H9 (cell line): ENCODE results near the gene TMCC1. TPM values are rescaled to one million over a fixed set of nuclear protein-coding genes. Genes with fewer than 3 reads are reported as not detected.

ENCODE experiments used
- DNase-seq: peaks from one replicate; pipeline ENCODE4 v3.0.0-alpha.2; 2017
- H2AFZ ChIP-seq: one replicate; pipeline ENCODE4 v1.6.1; 2013; ENCODE audit warnings: mild to moderate bottlenecking, low read length, control low read depth, moderate library complexity
- H2AK5ac ChIP-seq: 2 replicates; pipeline ENCODE4 v1.6.1; 2013; ENCODE audit warnings: low read length, control low read depth, mixed read lengths; ENCODE audit not compliant: insufficient read length
- H2BK120ac ChIP-seq: one replicate; pipeline ENCODE4 v1.6.1; 2013; ENCODE audit warnings: low read depth, mild to moderate bottlenecking, low read length, control low read depth, inconsistent platforms; ENCODE audit not compliant: poor library complexity, severe bottlenecking
- H2BK12ac ChIP-seq: 2 replicates; pipeline ENCODE4 v1.6.1; 2013; ENCODE audit warnings: low read length, control low read depth, mixed read lengths, low read depth; ENCODE audit not compliant: insufficient read length
- H2BK15ac ChIP-seq: 2 replicates; pipeline ENCODE4 v1.6.1; 2013; ENCODE audit warnings: low read depth, low read length, control low read depth
- H2BK20ac ChIP-seq: one replicate; pipeline ENCODE4 v1.6.1; 2013; ENCODE audit warnings: low read depth, mild to moderate bottlenecking, low read length, control low read depth, inconsistent platforms; ENCODE audit not compliant: poor library complexity, severe bottlenecking
- H2BK5ac ChIP-seq: 2 replicates; pipeline ENCODE4 v1.6.1; 2013; ENCODE audit warnings: low read length, control low read depth, mixed read lengths; ENCODE audit not compliant: insufficient read length
- H3K14ac ChIP-seq: 2 replicates; pipeline ENCODE4 v1.6.1; 2013; ENCODE audit warnings: low read length, control low read depth; ENCODE audit not compliant: insufficient read depth
- H3K18ac ChIP-seq: 2 replicates; pipeline ENCODE4 v1.6.1; 2013; ENCODE audit warnings: low read depth, mild to moderate bottlenecking, mixed read lengths, low read length, control low read depth; ENCODE audit not compliant: insufficient read length
- H3K23ac ChIP-seq: 2 replicates; pipeline ENCODE4 v1.6.1; 2013; ENCODE audit warnings: low read length, control low read depth, mixed read lengths, low read depth; ENCODE audit not compliant: insufficient read length
- H3K23me2 ChIP-seq: 2 replicates; pipeline ENCODE4 v1.6.1; 2013; ENCODE audit warnings: low read depth, mild to moderate bottlenecking, mixed read lengths, low read length, control low read depth; ENCODE audit not compliant: insufficient read length, poor library complexity, severe bottlenecking
- H3K27ac ChIP-seq: 2 replicates; pipeline ENCODE4 v1.5.1; 2013; ENCODE audit warnings: low read length, control low read depth, mixed read lengths, low read depth; ENCODE audit not compliant: insufficient read length
- H3K27me3 ChIP-seq: 2 replicates; pipeline ENCODE4 v1.6.1; 2013; ENCODE audit warnings: low read length, control low read depth, inconsistent platforms; ENCODE audit not compliant: insufficient read depth
- H3K4ac ChIP-seq: 2 replicates; pipeline ENCODE4 v1.6.1; 2013; ENCODE audit warnings: low read depth, mild to moderate bottlenecking, control low read depth, inconsistent platforms, low read length, moderate library complexity
- H3K4me1 ChIP-seq: 2 replicates; pipeline ENCODE4 v1.6.1; 2013; ENCODE audit warnings: low read length, control low read depth, inconsistent platforms; ENCODE audit not compliant: insufficient read depth
- H3K4me2 ChIP-seq: 2 replicates; pipeline ENCODE4 v1.6.1; 2013; ENCODE audit warnings: low read length, control low read depth, mixed read lengths; ENCODE audit not compliant: insufficient read length, insufficient read depth
- H3K56ac ChIP-seq: 2 replicates; pipeline ENCODE4 v1.6.1; 2013; ENCODE audit warnings: low read depth, mild to moderate bottlenecking, mixed read lengths, low read length, control low read depth; ENCODE audit not compliant: insufficient read length
- H3K79me1 ChIP-seq: 2 replicates; pipeline ENCODE4 v1.6.1; 2013; ENCODE audit warnings: low read depth, mild to moderate bottlenecking, moderate library complexity, low read length, control low read depth, inconsistent platforms; ENCODE audit not compliant: insufficient read depth, poor library complexity, severe bottlenecking
- H3K79me2 ChIP-seq: 2 replicates; pipeline ENCODE4 v1.6.1; 2013; ENCODE audit warnings: low read length, control low read depth, inconsistent platforms; ENCODE audit not compliant: insufficient read depth
- H3K9ac ChIP-seq: 2 replicates; pipeline ENCODE4 v1.6.1; 2013; ENCODE audit warnings: low read length, control low read depth, mixed read lengths; ENCODE audit not compliant: insufficient read length; ENCODE audit errors: extremely low read depth
- H3K9me3 ChIP-seq: one replicate; pipeline ENCODE4 v1.6.1; 2013; ENCODE audit warnings: low read depth, low read length, inconsistent platforms; ENCODE audit not compliant: control insufficient read depth
- H3T11ph ChIP-seq: one replicate; pipeline ENCODE4 v1.6.1; 2013; ENCODE audit warnings: mild to moderate bottlenecking, low read length, control low read depth, inconsistent platforms
- H4K20me1 ChIP-seq: one replicate; pipeline ENCODE4 v1.6.1; 2013; ENCODE audit not compliant: control insufficient read depth, insufficient read length, insufficient read depth
- H4K5ac ChIP-seq: 2 replicates; pipeline ENCODE4 v1.6.1; 2013; ENCODE audit warnings: low read depth, mild to moderate bottlenecking, mixed read lengths, low read length, control low read depth; ENCODE audit not compliant: insufficient read length
- H4K8ac ChIP-seq: replicated peaks from 2 replicates; pipeline ENCODE4 v1.6.1; 2013; ENCODE audit warnings: low read length, control low read depth, mixed read lengths, low read depth; ENCODE audit not compliant: insufficient read length
- H4K91ac ChIP-seq: 2 replicates; pipeline ENCODE4 v1.6.1; 2013; ENCODE audit warnings: low read depth, mild to moderate bottlenecking, moderate library complexity, mixed read lengths, low read length, control low read depth; ENCODE audit not compliant: insufficient read length
- H3K27ac Mint-ChIP-seq, 3 experiments: 2 replicates in 2 of 3; 3 replicates in 1 of 3; pipeline ENCODE4 v1.8.0; 2020 to 2021; ENCODE audit warnings: mixed read lengths in 3 of 3, mild to moderate bottlenecking in 1 of 3, moderate library complexity in 1 of 3
- H3K27me3 Mint-ChIP-seq: 2 replicates; pipeline ENCODE4 v1.8.0; 2021; ENCODE audit warnings: low read depth, mild to moderate bottlenecking, moderate library complexity, mixed read lengths
- H3K36me3 Mint-ChIP-seq, 3 experiments: 2 replicates in 2 of 3; 3 replicates in 1 of 3; pipeline ENCODE4 v1.8.0; 2020 to 2021; ENCODE audit warnings: low read depth in 3 of 3, mixed read lengths in 3 of 3; ENCODE audit not compliant: insufficient read depth in 1 of 3
- H3K4me1 Mint-ChIP-seq, 2 experiments: 2 replicates each; pipeline ENCODE4 v1.8.0; 2020; ENCODE audit warnings: mixed read lengths in 2 of 2
- H3K4me3 Mint-ChIP-seq, 2 experiments: 2 replicates in 1 of 2; 3 replicates in 1 of 2; pipeline ENCODE4 v1.8.0; 2020 to 2021; ENCODE audit warnings: mild to moderate bottlenecking in 2 of 2, mixed read lengths in 2 of 2, moderate library complexity in 1 of 2
- H3K9me3 Mint-ChIP-seq, 2 experiments: 2 replicates in 1 of 2; 3 replicates in 1 of 2; pipeline ENCODE4 v1.8.0; 2020; ENCODE audit warnings: mild to moderate bottlenecking in 2 of 2, mixed read lengths in 2 of 2, moderate library complexity in 1 of 2
- WGBS: extraction: QIAGEN DNeasy Blood & Tissue Kit; methylation state at CpG from one replicate; pipeline ENCODE4 v1.1.7; 2013; ENCODE audit warnings: missing lambda C conversion rate, low lambda C conversion rate, mixed read lengths; ENCODE audit not compliant: insufficient read length; ENCODE audit errors: extremely low coverage; 5-methylcytosine and 5-hydroxymethylcytosine counted together
- total RNA-seq: library from RNA; stranded (reverse); gene quantifications from 2 replicates; pipeline ENCODE4 v1.2.1, GENCODE V29; 2021
- TF ChIP-seq, protein P1 (sequence below): fragments of 200-600 bp; sonication (generic); conservative IDR thresholded peaks from 3 replicates; pipeline ENCODE4 v1.8.0; 2021; ENCODE audit warnings: antibody characterized with exemption, mild to moderate bottlenecking

The TMCC1 gene
- total RNA-seq, 1 experiment from 2014 or later = 24.4 TPM

DNA sequence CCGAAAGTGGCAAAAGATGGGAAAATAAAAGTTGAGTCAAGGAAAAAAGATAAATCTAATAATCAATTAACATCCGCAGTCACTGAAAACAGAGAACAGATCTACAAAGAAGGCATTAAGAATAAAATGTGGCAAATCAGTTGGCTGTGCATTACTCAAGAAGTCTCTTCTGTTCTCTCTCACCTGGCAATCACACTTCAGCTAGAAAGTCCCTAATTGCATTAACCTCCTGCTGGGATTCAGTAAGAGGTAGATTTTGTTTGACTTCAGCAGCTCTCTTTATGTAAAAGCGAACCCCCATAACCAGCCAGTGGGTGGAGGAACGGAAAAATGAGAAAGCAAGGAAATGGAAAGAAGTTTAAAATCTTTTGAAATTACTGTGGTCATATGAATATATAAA is 192.3 kb downstream of the TMCC1 start:
- Histone ChIP-seq H3K27ac (no peak overlapping the region), H3K4me1 (no peaks in the 10 kb centered on the region; the same call in 1 of the 2 replicates), H3K18ac (no peak overlapping the region), H3T11ph (no peak overlapping the region), H3K79me2 (no peaks in the 10 kb centered on the region), H3K27me3 (no peaks in the 10 kb centered on the region), H2BK5ac (no peak overlapping the region), H3K4me2 (no peak overlapping the region), H3K9me3 (peaks cover 8% of the 10 kb centered on the region), H2BK15ac (no peak overlapping the region), H3K9ac (no peak overlapping the region), H4K5ac (no peak overlapping the region), H2BK120ac (no peak overlapping the region), H2AK5ac (no peak overlapping the region), H4K20me1 (no peaks in the 10 kb centered on the region), H3K23ac (no peak overlapping the region), H2AFZ (no peak overlapping the region), H3K4ac (no peak overlapping the region), H4K91ac (no peak overlapping the region), H3K79me1 (no peaks in the 10 kb centered on the region), H3K14ac (no peak overlapping the region), H3K23me2 (no peaks in the 10 kb centered on the region), H2BK12ac (no peak overlapping the region), H3K56ac (no peak overlapping the region), H2BK20ac (no peak overlapping the region), H4K8ac (no peak overlapping the region)
- Mint-ChIP-seq H3K36me3 (peaks cover 20 to 21% (median 21%) of the 10 kb centered on the region in 3 experiments), H3K9me3 (peaks cover 20 to 21% of the 10 kb centered on the region in 2 experiments), H3K27me3 (no peaks in the 10 kb centered on the region), H3K27ac (peak overlapping the region in 1 of 3 experiments; percentile 79; a peak in 3 of 7 replicates), H3K4me1 (peaks cover 25 to 40% of the 10 kb centered on the region in 2 experiments), H3K4me3 (no peak overlapping the region; a peak in 1 of 5 replicates)
- TF ChIP-seq, protein P1, sequence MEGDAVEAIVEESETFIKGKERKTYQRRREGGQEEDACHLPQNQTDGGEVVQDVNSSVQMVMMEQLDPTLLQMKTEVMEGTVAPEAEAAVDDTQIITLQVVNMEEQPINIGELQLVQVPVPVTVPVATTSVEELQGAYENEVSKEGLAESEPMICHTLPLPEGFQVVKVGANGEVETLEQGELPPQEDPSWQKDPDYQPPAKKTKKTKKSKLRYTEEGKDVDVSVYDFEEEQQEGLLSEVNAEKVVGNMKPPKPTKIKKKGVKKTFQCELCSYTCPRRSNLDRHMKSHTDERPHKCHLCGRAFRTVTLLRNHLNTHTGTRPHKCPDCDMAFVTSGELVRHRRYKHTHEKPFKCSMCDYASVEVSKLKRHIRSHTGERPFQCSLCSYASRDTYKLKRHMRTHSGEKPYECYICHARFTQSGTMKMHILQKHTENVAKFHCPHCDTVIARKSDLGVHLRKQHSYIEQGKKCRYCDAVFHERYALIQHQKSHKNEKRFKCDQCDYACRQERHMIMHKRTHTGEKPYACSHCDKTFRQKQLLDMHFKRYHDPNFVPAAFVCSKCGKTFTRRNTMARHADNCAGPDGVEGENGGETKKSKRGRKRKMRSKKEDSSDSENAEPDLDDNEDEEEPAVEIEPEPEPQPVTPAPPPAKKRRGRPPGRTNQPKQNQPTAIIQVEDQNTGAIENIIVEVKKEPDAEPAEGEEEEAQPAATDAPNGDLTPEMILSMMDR = no peak
- no CpG with 5 or more reads among the region's 4 CpGs for WGBS
- no peak for DNase-seq
